Measurements from ENCODE around the gene LURAP1L. TPM values are rescaled to one million over a fixed set of nuclear protein-coding genes. Genes with fewer than 3 reads are reported as not detected.

The LURAP1L gene
- total and polyA plus RNA-seq, 9 of the 15 experiments (the other 6 are each of a cell fraction or from before 2014, with no cell fraction given): 0.06 to 0.28 (median 0.07) TPM; not detected in 4

GRCh38 chr9:12860998-12861397 lies 86.2 kb downstream of the LURAP1L start:
- BruUV-seq (replicated peaks): no TSS peak
- Histone ChIP-seq H3K4me1 (replicated peaks in 1 of 2; ENCODE audit: control insufficient read depth in 2 of 2, insufficient read depth in 2 of 2, low read length in 2 of 2) (no peaks in the 10 kb centered on the region), H3K9me3 (replicated peaks; ENCODE audit: control insufficient read depth, insufficient read depth, low read depth, low read length) (no peaks in the 10 kb centered on the region), H3K4me3 (no peak overlapping the region), H3K36me3 (ENCODE audit: control insufficient read depth, insufficient read depth, low read length) (no peaks in the 10 kb centered on the region), H4K20me1 (replicated peaks; ENCODE audit: control insufficient read depth, insufficient read depth, low read length) (no peaks in the 10 kb centered on the region), H3K9me1 (ENCODE audit: control insufficient read depth, insufficient read depth, low read length) (no peaks in the 10 kb centered on the region), H2AFZ (ENCODE audit: low read depth, low read length) (no peak overlapping the region), H3K4me2 (ENCODE audit: insufficient read depth, low read length) (no peak overlapping the region), H3K9ac (ENCODE audit: insufficient read depth in 1 of 2, low read depth in 2 of 2, low read length in 2 of 2) (no peak overlapping the region), H3K27ac (ENCODE audit: extremely low read depth, low read depth, low read length) (no peak overlapping the region), H3K27me3 (ENCODE audit: control insufficient read depth in 2 of 2, insufficient read depth in 2 of 2, low read length in 2 of 2) (no peaks in the 10 kb centered on the region), H3K79me2 (ENCODE audit: control insufficient read depth, insufficient read depth, low read length) (no peaks in the 10 kb centered on the region)
- DNase-seq (ENCODE audit: extremely low read depth in 1 of 4, low spot score in 3 of 4) (no peak), FAIRE-seq (no peak), ATAC-seq (no peak)
- in situ Hi-C loops (cut with MboI): no loop called here
- ChIA-PET POLR2A (no interaction called here), CTCF (ENCODE audit: low intra/inter-chr PET ratio) (no interaction called here)
- 0% methylated on average over 1 of the region's 1 CpG for WGBS (ENCODE audit: insufficient coverage, low coverage, missing lambda C conversion rate)
- intact Hi-C loops (cut with micrococcal nuclease): no loop called here
- TF ChIP-seq MTA3 (IDR thresholded peaks at IDR 0.05; ENCODE audit: borderline replicate concordance): no peak
- no peak for TF ChIP-seq L3MBTL2 (IDR thresholded peaks at IDR 0.05)
- no peak for TF ChIP-seq JUN (IDR thresholded peaks at IDR 0.05; ENCODE audit: borderline replicate concordance, low read depth, low read length)
- TF ChIP-seq JUN (CRISPR knock-in tag; IDR thresholded peaks at IDR 0.05; ENCODE audit: borderline replicate concordance): no peak
- no peak for TF ChIP-seq USF1 (CRISPR knock-in tag; IDR thresholded peaks at IDR 0.05)
- TF ChIP-seq ZNF695 (CRISPR knock-in tag; IDR thresholded peaks at IDR 0.05): no peak
- TF ChIP-seq ELK3 (CRISPR knock-in tag; IDR thresholded peaks at IDR 0.05): no peak
- no peak for TF ChIP-seq RBBP5 (IDR thresholded peaks at IDR 0.05; ENCODE audit: borderline replicate concordance, insufficient read depth, low read length, poor library complexity, severe bottlenecking)
- no peak for TF ChIP-seq MTF1 (CRISPR knock-in tag; IDR thresholded peaks at IDR 0.05; ENCODE audit: borderline replicate concordance)
- no peak for TF ChIP-seq LARP7 (IDR thresholded peaks at IDR 0.05)
- TF ChIP-seq ZNF354B (CRISPR knock-in tag; IDR thresholded peaks at IDR 0.05): no peak
- TF ChIP-seq CREBBP (IDR thresholded peaks at IDR 0.05; ENCODE audit: low read depth, low read length): no peak
- TF ChIP-seq, protein P1, sequence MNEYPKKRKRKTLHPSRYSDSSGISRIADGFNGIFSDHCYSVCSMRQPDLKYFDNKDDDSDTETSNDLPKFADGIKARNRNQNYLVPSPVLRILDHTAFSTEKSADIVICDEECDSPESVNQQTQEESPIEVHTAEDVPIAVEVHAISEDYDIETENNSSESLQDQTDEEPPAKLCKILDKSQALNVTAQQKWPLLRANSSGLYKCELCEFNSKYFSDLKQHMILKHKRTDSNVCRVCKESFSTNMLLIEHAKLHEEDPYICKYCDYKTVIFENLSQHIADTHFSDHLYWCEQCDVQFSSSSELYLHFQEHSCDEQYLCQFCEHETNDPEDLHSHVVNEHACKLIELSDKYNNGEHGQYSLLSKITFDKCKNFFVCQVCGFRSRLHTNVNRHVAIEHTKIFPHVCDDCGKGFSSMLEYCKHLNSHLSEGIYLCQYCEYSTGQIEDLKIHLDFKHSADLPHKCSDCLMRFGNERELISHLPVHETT (CRISPR knock-in tag; conservative IDR thresholded peaks at IDR 0.05 in 1 of 2, IDR thresholded peaks at IDR 0.05 in 1 of 2): no peak
- no peak for TF ChIP-seq FIP1L1 (IDR thresholded peaks at IDR 0.05; ENCODE audit: low read depth, low read length, poor library complexity, severe bottlenecking)
- no peak for TF ChIP-seq NR2F6 (CRISPR knock-in tag; IDR thresholded peaks at IDR 0.05)
- TF ChIP-seq, protein P2, sequence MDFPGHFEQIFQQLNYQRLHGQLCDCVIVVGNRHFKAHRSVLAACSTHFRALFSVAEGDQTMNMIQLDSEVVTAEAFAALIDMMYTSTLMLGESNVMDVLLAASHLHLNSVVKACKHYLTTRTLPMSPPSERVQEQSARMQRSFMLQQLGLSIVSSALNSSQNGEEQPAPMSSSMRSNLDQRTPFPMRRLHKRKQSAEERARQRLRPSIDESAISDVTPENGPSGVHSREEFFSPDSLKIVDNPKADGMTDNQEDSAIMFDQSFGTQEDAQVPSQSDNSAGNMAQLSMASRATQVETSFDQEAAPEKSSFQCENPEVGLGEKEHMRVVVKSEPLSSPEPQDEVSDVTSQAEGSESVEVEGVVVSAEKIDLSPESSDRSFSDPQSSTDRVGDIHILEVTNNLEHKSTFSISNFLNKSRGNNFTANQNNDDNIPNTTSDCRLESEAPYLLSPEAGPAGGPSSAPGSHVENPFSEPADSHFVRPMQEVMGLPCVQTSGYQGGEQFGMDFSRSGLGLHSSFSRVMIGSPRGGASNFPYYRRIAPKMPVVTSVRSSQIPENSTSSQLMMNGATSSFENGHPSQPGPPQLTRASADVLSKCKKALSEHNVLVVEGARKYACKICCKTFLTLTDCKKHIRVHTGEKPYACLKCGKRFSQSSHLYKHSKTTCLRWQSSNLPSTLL (IDR thresholded peaks at IDR 0.05): no peak
- TF ChIP-seq, protein P3, sequence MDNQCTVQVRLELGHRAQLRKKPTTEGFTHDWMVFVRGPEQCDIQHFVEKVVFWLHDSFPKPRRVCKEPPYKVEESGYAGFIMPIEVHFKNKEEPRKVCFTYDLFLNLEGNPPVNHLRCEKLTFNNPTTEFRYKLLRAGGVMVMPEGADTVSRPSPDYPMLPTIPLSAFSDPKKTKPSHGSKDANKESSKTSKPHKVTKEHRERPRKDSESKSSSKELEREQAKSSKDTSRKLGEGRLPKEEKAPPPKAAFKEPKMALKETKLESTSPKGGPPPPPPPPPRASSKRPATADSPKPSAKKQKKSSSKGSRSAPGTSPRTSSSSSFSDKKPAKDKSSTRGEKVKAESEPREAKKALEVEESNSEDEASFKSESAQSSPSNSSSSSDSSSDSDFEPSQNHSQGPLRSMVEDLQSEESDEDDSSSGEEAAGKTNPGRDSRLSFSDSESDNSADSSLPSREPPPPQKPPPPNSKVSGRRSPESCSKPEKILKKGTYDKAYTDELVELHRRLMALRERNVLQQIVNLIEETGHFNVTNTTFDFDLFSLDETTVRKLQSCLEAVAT (IDR thresholded peaks at IDR 0.05): no peak
